Measurements from ENCODE around the gene MAP6. TPM values are rescaled to one million over a fixed set of nuclear protein-coding genes. Genes with fewer than 3 reads are reported as not detected.

Gene MAP6
- total and polyA plus RNA-seq, 2 experiments from 2014 or later = 0.31 to 1.2 TPM

GRCh38 chr11:75592715-75593114 lies 76.1 kb downstream of the MAP6 start:
- H3K9me2 ChIP-seq (ENCODE audit: insufficient read depth) = no peaks in the 10 kb centered on the region
- no peaks in the 10 kb centered on the region; the same call in 1 of the 2 replicates for H3K4me1 ChIP-seq (ENCODE audit: insufficient read depth)
- no peak for DNase-seq (ENCODE audit: low spot score)
- no peaks in the 10 kb centered on the region for H4K20me1 ChIP-seq (replicated peaks; ENCODE audit: insufficient read depth)
- no peak overlapping the region for H2AFZ ChIP-seq
- no peak overlapping the region for H3K4me3 ChIP-seq
- TF ChIP-seq CTCF (conservative IDR thresholded peaks at IDR 0.05; ENCODE audit: low read depth in 2 of 2) (peak in 1 of 2 experiments; percentile 41; a peak in 2 of 4 replicates), POLR2AphosphoS5 (IDR thresholded peaks at IDR 0.05; ENCODE audit: low read depth) (no peak), EZH2phosphoT487 (IDR thresholded peaks at IDR 0.05; ENCODE audit: unreplicated experiment) (no peak), ZNF331 (CRISPR knock-in tag; IDR thresholded peaks at IDR 0.05; ENCODE audit: low read depth) (no peak)
- H3K27ac Mint-ChIP-seq = no peak overlapping the region
- H3K27me3 ChIP-seq (ENCODE audit: insufficient read depth) = no peaks in the 10 kb centered on the region
- H3K27me3 Mint-ChIP-seq (ENCODE audit: insufficient read depth, low read depth, poor library complexity) = peaks cover 16% of the 10 kb centered on the region
- H3K79me2 ChIP-seq (replicated peaks; ENCODE audit: insufficient read depth) = no peaks in the 10 kb centered on the region
- H3K4me2 ChIP-seq = no peak overlapping the region
- no peaks in the 10 kb centered on the region for H3F3A ChIP-seq (replicated peaks; ENCODE audit: low read depth)
- H3K27ac ChIP-seq (ENCODE audit: low read depth) = no peak overlapping the region
- H3K36me3 Mint-ChIP-seq (ENCODE audit: low read depth) = no peaks in the 10 kb centered on the region
- H3K4me3 Mint-ChIP-seq = no peak overlapping the region
- H3K4me1 Mint-ChIP-seq = peaks cover 14% of the 10 kb centered on the region; the same call in 2 of the 3 replicates
- H3K36me3 ChIP-seq (ENCODE audit: insufficient read depth) = no peaks in the 10 kb centered on the region
- no peak for ATAC-seq
- no peaks in the 10 kb centered on the region for H3K9me3 Mint-ChIP-seq

- Histone ChIP-seq H3K27ac (ENCODE audit: low read depth) (no peak overlapping the region), H4K20me1 (replicated peaks; ENCODE audit: insufficient read depth) (no peaks in the 10 kb centered on the region), H3K9me2 (ENCODE audit: insufficient read depth) (peaks cover 5% of the 10 kb centered on the region; the same call in 1 of the 2 replicates), H3K36me3 (ENCODE audit: insufficient read depth) (no peaks in the 10 kb centered on the region), H3K4me2 (no peak overlapping the region), H2AFZ (no peak overlapping the region), H3K4me3 (no peak overlapping the region), H3K4me1 (ENCODE audit: insufficient read depth) (no peaks in the 10 kb centered on the region; the same call in 1 of the 2 replicates), H3F3A (replicated peaks; ENCODE audit: low read depth) (no peaks in the 10 kb centered on the region), H3K79me2 (replicated peaks; ENCODE audit: insufficient read depth) (no peaks in the 10 kb centered on the region), H3K27me3 (ENCODE audit: insufficient read depth) (no peaks in the 10 kb centered on the region)
- no peaks in the 10 kb centered on the region for H3K9me3 Mint-ChIP-seq
- H3K27me3 Mint-ChIP-seq (ENCODE audit: insufficient read depth, low read depth, poor library complexity) = peaks cover 15% of the 10 kb centered on the region
- no peak overlapping the region for H3K27ac Mint-ChIP-seq
- peaks cover 6% of the 10 kb centered on the region; the same call in 2 of the 3 replicates for H3K4me1 Mint-ChIP-seq
- no peaks in the 10 kb centered on the region for H3K36me3 Mint-ChIP-seq (ENCODE audit: low read depth)
- peak; percentile 32 for ATAC-seq
- no peak overlapping the region for H3K4me3 Mint-ChIP-seq
- no peak for DNase-seq (ENCODE audit: low spot score)
- TF ChIP-seq STAT1 (IDR thresholded peaks at IDR 0.05; ENCODE audit: unreplicated experiment) (no peak), EZH2phosphoT487 (IDR thresholded peaks at IDR 0.05; ENCODE audit: unreplicated experiment) (no peak), JUNB (IDR thresholded peaks at IDR 0.05; ENCODE audit: unreplicated experiment) (no peak), CREB1 (CRISPR knock-in tag; IDR thresholded peaks at IDR 0.05; ENCODE audit: low read depth) (no peak), ZNF462 (CRISPR knock-in tag; IDR thresholded peaks at IDR 0.05) (no peak), ZNF114 (CRISPR knock-in tag; IDR thresholded peaks at IDR 0.05) (no peak), NANOG (IDR thresholded peaks at IDR 0.05; ENCODE audit: borderline replicate concordance) (no peak), ZNF331 (CRISPR knock-in tag; IDR thresholded peaks at IDR 0.05; ENCODE audit: low read depth) (no peak), EZH2 (IDR thresholded peaks at IDR 0.05; ENCODE audit: low read depth, unreplicated experiment) (no peak)
Observed at GRCh38 chr11:75591966-75592365, 76.9 kb downstream of the MAP6 start.
